GM12872 (cell line): Measurements from ENCODE around the gene ULK4.

ENCODE experiments used
- TF ChIP-seq, protein P1 (sequence below): IDR thresholded peaks from 3 replicates; pipeline ENCODE4 v1.5.1; 2011; ENCODE audit warnings: low read depth, mild to moderate bottlenecking, low read length, moderate library complexity; ENCODE audit not compliant: insufficient read depth

The ULK4 gene

DNA sequence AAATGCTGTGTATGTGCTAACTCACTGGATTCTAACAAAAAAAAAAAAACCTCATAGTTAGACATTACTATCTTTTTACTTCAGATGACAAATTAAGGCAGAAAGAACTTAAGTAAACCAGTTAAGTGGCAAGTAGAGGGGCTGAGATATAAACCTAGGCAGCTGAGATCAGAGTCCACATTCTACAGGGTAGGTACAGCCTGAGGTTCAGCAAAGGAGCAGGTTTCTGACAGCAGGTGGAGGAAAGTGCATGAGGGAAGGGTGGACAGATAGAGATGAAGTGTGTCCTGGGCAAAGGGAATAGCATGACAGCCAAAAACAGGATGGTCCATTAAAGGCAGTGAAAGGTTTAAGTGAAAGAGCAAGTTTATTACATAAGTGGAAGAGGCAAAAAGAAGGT, 329.2 kb downstream of the ULK4 start:
- TF ChIP-seq, protein P1, sequence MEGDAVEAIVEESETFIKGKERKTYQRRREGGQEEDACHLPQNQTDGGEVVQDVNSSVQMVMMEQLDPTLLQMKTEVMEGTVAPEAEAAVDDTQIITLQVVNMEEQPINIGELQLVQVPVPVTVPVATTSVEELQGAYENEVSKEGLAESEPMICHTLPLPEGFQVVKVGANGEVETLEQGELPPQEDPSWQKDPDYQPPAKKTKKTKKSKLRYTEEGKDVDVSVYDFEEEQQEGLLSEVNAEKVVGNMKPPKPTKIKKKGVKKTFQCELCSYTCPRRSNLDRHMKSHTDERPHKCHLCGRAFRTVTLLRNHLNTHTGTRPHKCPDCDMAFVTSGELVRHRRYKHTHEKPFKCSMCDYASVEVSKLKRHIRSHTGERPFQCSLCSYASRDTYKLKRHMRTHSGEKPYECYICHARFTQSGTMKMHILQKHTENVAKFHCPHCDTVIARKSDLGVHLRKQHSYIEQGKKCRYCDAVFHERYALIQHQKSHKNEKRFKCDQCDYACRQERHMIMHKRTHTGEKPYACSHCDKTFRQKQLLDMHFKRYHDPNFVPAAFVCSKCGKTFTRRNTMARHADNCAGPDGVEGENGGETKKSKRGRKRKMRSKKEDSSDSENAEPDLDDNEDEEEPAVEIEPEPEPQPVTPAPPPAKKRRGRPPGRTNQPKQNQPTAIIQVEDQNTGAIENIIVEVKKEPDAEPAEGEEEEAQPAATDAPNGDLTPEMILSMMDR, result no peak

DNA sequence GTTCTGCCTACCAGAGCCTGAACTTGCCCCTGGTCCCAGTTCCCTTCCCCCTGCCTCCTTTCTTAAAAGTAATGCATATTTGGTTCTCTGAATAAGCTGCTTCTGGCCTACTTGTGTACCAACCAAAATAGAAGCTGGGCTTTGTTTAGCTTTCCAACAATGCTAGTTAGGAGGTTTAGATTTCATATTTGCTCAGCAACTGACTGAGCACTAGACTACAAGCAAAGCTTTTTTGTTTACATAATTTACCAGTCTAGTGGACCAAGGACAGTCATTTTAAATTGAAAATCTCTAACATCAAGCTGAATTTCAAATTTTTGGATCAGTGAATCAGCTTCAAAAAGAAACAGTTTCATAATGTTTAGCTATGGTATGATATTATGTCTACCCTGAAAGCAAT, 331.2 kb downstream of the ULK4 start:
- TF ChIP-seq, protein P1, result no peak

DNA sequence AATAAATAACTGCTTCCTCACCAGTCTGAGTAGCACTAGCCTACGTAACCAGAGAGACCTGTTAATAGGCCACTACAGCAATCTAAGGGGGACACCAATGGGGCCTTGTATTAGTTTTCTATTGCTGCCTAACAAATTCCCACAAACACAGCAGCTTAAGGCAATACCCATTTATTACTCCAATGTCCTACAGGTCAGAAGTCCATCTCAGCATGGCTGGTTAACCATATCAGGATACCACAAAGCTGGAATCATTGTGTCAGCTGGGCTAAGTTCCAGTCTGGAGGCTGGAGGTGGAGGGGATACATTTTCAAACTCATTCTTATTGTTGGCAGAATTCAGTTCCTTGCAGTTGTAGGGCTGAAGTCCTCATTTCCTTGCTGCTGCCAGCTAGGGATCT, 331.9 kb downstream of the ULK4 start:
- TF ChIP-seq, protein P1, result no peak

DNA sequence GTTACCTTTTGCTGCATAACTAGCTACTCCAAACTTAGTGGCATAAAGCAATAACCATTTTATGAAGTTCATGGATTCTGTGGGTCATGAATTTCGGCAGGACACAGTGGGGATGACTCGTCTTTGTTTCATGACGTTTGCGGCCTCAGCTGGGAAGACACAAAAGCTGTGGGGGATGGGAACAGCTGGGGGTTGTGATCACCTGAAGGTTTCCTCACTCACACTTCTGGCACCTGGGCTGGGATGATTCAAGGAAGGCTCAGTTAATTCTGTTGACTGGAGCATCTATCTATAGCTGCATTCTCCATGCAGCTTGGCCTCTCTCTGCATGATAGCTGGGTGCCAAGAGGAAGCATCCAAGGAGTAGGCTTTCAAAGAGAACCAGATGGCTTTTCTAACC, 332.8 kb downstream of the ULK4 start:
- TF ChIP-seq, protein P1, result no peak

DNA sequence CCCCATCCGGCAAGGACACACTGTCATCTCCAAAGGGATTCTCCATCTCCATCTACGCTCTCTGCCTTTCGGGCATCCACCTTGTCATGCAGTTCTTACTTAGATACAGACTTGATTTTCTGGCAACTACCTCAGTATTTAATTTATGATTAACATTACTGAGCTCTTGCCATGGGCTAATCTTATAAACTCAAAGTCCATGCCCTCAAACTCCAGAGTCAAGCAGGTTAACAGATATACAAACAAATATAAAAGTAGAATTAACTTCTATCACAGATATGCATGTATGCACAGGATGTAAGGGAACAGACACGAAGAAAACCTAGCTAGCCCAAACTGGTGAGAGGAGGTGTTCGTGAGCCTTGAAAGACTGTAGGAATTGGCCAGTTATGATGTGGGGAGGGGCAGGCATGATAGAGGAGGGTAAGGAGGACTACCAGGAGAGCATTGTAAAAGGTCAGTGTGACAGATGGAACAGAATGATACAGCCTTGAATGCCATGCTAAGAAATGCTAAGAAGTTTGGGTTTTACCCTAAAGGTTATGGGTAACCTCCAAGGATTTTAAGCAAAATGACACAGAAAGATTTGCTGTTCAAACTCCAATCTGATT, 334.3 kb downstream of the ULK4 start:
- TF ChIP-seq, protein P1, result no peak

DNA sequence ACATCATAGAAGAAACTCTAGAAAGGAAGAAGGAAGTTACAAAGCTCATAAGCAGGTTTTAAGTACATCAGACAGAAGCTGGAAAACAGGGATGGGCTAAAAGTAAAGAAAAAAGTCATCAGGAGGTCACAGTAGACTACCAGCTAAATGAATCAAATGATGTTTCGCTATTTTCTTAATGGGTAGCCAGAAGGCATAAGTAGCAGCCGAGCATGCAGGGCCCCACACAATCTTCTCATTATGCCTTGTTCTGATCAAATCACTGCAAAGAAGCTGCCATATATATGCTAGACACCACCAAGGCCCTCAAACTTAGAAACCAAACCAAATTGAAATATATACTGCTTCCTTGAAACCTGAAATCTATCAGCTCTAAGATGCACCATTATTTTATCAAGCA, 349.1 kb downstream of the ULK4 start:
- TF ChIP-seq, protein P1, result no peak

DNA sequence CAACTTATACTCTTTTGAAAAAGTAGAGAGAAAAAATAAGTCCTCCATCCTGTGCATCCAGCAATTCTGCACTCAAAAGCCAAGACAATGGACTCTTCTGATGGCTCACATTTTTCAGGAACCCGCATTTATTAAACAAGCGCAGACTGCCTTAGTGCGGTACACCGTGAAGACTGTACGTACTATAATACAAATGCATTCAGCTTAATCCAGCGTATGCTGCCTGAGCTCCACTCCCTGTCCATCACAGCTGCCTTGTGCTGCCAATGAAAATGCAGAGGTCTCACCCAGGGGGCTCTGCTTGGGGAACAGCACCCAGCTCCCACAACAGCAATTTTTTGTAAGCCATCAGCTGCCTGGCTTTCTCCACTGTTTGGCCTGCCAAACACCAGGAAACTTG, 350.9 kb downstream of the ULK4 start:
- TF ChIP-seq, protein P1, result no peak
